A673 (cell line): ENCODE results near the gene HOXA3.

ENCODE experiments used
- CTCF ChIP-seq: fragments of 300-800, 200-600 bp; sonication (generic); conservative IDR thresholded peaks from 2 replicates; pipeline ENCODE4 v1.5.1; 2017; ENCODE audit warnings: low read depth, mild to moderate bottlenecking, antibody characterized with exemption, low read length, moderate library complexity, mixed read lengths
- EZH2 ChIP-seq: fragments of 200-600 bp; sonication (generic); IDR thresholded peaks from 2 replicates; pipeline ENCODE4 v1.6.1; 2017; ENCODE audit warnings: borderline replicate concordance, low read depth, mild to moderate bottlenecking, mixed read lengths, antibody characterized with exemption, low read length; ENCODE audit not compliant: poor library complexity, severe bottlenecking

DNA sequence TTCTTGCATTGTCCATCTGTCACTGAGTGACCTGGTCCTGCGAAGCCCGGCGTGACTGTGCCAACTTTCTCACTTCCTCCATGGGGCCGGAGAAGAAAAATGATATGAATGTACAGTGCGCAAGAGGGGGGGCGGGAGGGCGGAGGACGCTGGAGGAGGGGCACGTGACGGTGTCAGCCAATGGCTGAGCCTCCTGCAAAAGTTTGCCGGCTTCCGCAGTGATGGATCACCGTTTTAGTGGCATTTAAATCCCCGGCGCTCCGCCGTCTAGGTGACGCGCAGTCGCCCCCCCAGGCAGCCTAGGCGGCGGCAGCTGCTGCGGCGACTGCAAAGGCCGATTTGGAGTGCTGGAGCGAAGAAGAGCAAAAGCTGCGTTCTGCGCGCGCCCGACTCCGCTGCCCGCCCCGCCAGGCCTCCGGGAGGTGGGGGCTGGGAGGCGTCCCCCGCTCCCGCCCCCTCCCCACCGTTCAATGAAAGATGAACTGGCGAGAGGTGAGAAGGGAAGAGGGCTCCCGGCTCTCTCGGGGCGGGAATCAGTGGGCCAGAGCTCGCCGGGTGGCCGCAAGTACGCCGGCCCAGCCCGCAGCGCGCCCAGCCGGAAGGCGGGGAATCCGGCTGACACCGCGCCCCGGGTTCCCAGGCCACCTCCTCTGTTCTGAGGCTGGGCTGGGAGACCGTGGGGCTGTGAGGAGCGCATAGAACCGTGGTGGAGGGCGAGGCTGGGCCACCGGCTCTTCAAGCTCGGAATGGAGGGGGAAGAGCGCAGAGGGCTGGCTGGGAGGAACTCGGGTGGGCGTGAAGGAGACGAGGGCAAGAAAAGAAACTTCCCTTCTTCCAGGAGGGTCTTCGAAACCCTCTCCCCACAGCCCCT is 56.3 kb downstream of the HOXA3 start, which contains the start of gene HOXA1:
- TF ChIP-seq CTCF (no peak), EZH2 (peak; percentile 72)
